Lower lobe of right lung (tissue), 2 donors: Measurements from ENCODE around the gene DLGAP1. TPM values are rescaled to one million over a fixed set of nuclear protein-coding genes. Genes with fewer than 3 reads are reported as not detected.

Source experiments
- ATAC-seq, 2 donors: fragments of 200-7000 bp; cut with Tn5 transposase; one replicate each; pipeline ENCODE4 v1.9.1; 2020 to 2022; ENCODE audit warnings: mild to moderate bottlenecking in 2 of 2, moderate library complexity in 2 of 2
- DNase-seq: peaks from one replicate; pipeline ENCODE4 v3.0.0-alpha.2; 2020
- H3K27ac ChIP-seq: fragments of 200-600 bp; one replicate; pipeline ENCODE4 v1.8.0; 2022
- H3K27me3 ChIP-seq: fragments of 200-600 bp; one replicate; pipeline ENCODE4 v1.8.0; 2022; ENCODE audit warnings: low read depth
- H3K36me3 ChIP-seq: fragments of 200-600 bp; one replicate; pipeline ENCODE4 v1.8.0; 2022; ENCODE audit warnings: mild to moderate bottlenecking
- H3K4me1 ChIP-seq: fragments of 200-600 bp; one replicate; pipeline ENCODE4 v1.8.0; 2022
- H3K4me3 ChIP-seq: fragments of 200-600 bp; one replicate; pipeline ENCODE4 v1.8.0; 2022; ENCODE audit warnings: mild to moderate bottlenecking
- H3K9me3 ChIP-seq: fragments of 200-600 bp; one replicate; pipeline ENCODE4 v1.8.0; 2022
- CTCF ChIP-seq: fragments of 200-600 bp; IDR thresholded peaks from one replicate; pipeline ENCODE4 v1.8.0; 2022; ENCODE audit warnings: antibody characterized with exemption, mild to moderate bottlenecking
- intact Hi-C: fragments of 100-400 bp; cut with DNase I; formaldehyde crosslinking; loops from one replicate; pipeline ENCODE4 v1.11.0; 2022
- total RNA-seq: library from RNA; stranded (reverse); fragmentation: NEBNext Ultra II Directional; extraction: Animal tissue kit (Norgen Biotek cat#: 25700); gene quantifications from one replicate; pipeline ENCODE4 v1.2.1, GENCODE V29; 2021
- donor health status: DM: no; HTN: yes; CAD: no; lungs with severe emphysema.

The DLGAP1 gene
- total RNA-seq, 1 donor from 2014 or later = 3.8 TPM

DNA sequence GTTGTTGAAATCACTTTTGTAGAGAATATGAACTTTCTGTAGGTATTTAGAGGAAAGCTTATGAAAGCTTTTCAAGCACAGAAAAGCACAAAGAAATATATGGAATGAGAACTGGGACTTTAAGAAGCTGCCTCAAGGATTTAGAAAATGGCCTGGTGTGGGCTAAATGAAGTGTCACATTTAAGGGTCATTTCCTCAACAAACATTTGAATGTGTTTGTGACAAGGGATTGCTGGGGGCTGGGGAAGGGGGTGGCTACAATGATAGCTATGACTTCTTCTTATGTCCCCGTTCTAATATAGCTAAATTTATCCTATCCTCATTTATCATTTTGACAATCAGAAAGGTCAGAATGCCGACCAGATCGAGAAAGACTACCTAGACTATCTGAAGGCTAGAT is 69.2 kb downstream of the DLGAP1 start:
- Histone ChIP-seq H3K27me3 (no peaks in the 10 kb centered on the region), H3K4me1 (no peaks in the 10 kb centered on the region), H3K36me3 (no peaks in the 10 kb centered on the region), H3K9me3 (no peaks in the 10 kb centered on the region), H3K4me3 (no peak overlapping the region), H3K27ac (no peak overlapping the region)
- TF ChIP-seq CTCF = no peak
- DNase-seq = no peak
- intact Hi-C loops = no loop called here
- ATAC-seq = no peak

GRCh38 chr18:4384932-4385331 is 70.2 kb downstream of the DLGAP1 start:
- no peaks in the 10 kb centered on the region for H3K27me3 ChIP-seq
- intact Hi-C loops = no loop called here
- DNase-seq (no peak), ATAC-seq (no peak)
- no peak overlapping the region for H3K4me3 ChIP-seq
- no peaks in the 10 kb centered on the region for H3K4me1 ChIP-seq
- no peaks in the 10 kb centered on the region for H3K36me3 ChIP-seq
- no peak for TF ChIP-seq CTCF
- no peaks in the 10 kb centered on the region for H3K9me3 ChIP-seq
- H3K27ac ChIP-seq = no peak overlapping the region

DNA sequence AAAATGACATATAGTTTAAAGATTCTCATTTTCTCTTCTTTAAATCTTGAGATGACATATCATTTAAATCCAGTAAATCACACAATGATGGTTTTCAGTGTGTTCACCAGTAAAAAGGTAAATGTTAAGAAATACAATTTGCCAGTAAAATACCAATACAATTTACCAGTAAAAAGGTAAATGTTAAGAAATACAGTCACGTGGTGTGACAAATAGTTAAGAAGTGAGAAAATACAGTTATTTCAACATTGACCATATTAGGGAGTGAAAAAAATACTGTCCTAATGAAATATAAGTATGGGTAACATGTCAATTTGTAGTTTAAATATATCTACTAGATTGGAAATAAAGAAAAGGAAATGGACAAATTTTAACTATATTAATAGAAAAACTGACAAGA is 80.5 kb downstream of the DLGAP1 start:
- Histone ChIP-seq H3K27me3 (no peaks in the 10 kb centered on the region), H3K36me3 (no peaks in the 10 kb centered on the region), H3K27ac (no peak overlapping the region), H3K4me1 (no peaks in the 10 kb centered on the region), H3K4me3 (no peak overlapping the region), H3K9me3 (no peaks in the 10 kb centered on the region)
- ATAC-seq (no peak), DNase-seq (no peak)
- TF ChIP-seq CTCF = no peak
- intact Hi-C loops = no loop called here

GRCh38 chr18:4369705-4370104 is 85.4 kb downstream of the DLGAP1 start:
- no peak for ATAC-seq
- Histone ChIP-seq H3K4me1 (no peaks in the 10 kb centered on the region), H3K4me3 (no peak overlapping the region), H3K36me3 (no peaks in the 10 kb centered on the region), H3K9me3 (no peaks in the 10 kb centered on the region), H3K27me3 (no peaks in the 10 kb centered on the region), H3K27ac (no peak overlapping the region)
- DNase-seq = no peak
- no peak for TF ChIP-seq CTCF
- intact Hi-C loops = no loop called here

GRCh38 chr18:4360221-4360715 is 94.8 kb downstream of the DLGAP1 start:
- Histone ChIP-seq H3K9me3 (peaks cover 4% of the 10 kb centered on the region), H3K4me3 (no peak overlapping the region), H3K27me3 (no peaks in the 10 kb centered on the region), H3K4me1 (no peaks in the 10 kb centered on the region), H3K27ac (no peak overlapping the region), H3K36me3 (no peaks in the 10 kb centered on the region)
- intact Hi-C loops = no loop called here
- no peak for ATAC-seq
- no peak for DNase-seq
- no peak for TF ChIP-seq CTCF

- no peaks in the 10 kb centered on the region for H3K36me3 ChIP-seq
- H3K27ac ChIP-seq = no peak overlapping the region
- H3K4me3 ChIP-seq = no peak overlapping the region
- peaks cover 4% of the 10 kb centered on the region for H3K9me3 ChIP-seq
- DNase-seq (no peak), ATAC-seq (no peak)
- no peak for TF ChIP-seq CTCF
- H3K4me1 ChIP-seq = no peaks in the 10 kb centered on the region
- H3K27me3 ChIP-seq = no peaks in the 10 kb centered on the region
- intact Hi-C loops = no loop called here
These were observed 96.5 kb downstream of the DLGAP1 start for GRCh38 chr18:4358618-4359017.
